ENCODE results near the gene ITPR2. TPM values are rescaled to one million over a fixed set of nuclear protein-coding genes. Genes with fewer than 3 reads are reported as not detected.

ITPR2 gene
- total and polyA plus RNA-seq, 5 donors, result 4.2 to 32.1 (median 23.2) TPM

Other genes with a start within 250 kb of the ITPR2 start
- gene INTS13, start 104.8 kb upstream of the ITPR2 start, total RNA-seq, result 10 to 100 TPM; 14.7 to 19.8 (median 15.4) TPM
- gene INTS13, start 104.8 kb upstream of the ITPR2 start, polyA plus RNA-seq, result 15.8 TPM
- 10 to 100 TPM; 37.9 to 43.7 (median 39.9) TPM for gene FGFR1OP2, start 105.3 kb upstream of the ITPR2 start, total RNA-seq
- gene FGFR1OP2, start 105.3 kb upstream of the ITPR2 start, polyA plus RNA-seq, result 33.4 TPM
- 10 to 100 TPM; 23.6 to 31.1 (median 26.3) TPM for gene TM7SF3, start 181.2 kb upstream of the ITPR2 start, total RNA-seq
- gene TM7SF3, start 181.2 kb upstream of the ITPR2 start, polyA plus RNA-seq, result 7.9 TPM
- 10 to 100 TPM; 61.9 to 69.6 (median 65.1) TPM for gene MED21, start 189.4 kb upstream of the ITPR2 start, total RNA-seq
- gene MED21, start 189.4 kb upstream of the ITPR2 start, polyA plus RNA-seq, result 44.1 TPM
- not detected for gene C12orf71, start 249.4 kb upstream of the ITPR2 start, total RNA-seq
- not detected for gene C12orf71, start 249.4 kb upstream of the ITPR2 start, polyA plus RNA-seq

Data from right cardiac atrium (tissue), 5 donors.